NCI-H2196 (cell line): Measurements from ENCODE around the gene TRA2A.
A peak's percentile ranks its signal among the peaks of the same experiment; 100 is the strongest.

Experiments used
- DNase-seq: peaks from one replicate; lab custom pipeline; 2025; ENCODE audit not compliant: unreplicated experiment; lab: John Stamatoyannopoulos, UW

TRA2A gene

GRCh38 chr7:23471106-23471859, 60.5 kb downstream of the TRA2A start:
- peak; percentile 89 for DNase-seq

- peak; percentile 92 for DNase-seq
Observed at GRCh38 chr7:23470330-23471105, 61.3 kb downstream of the TRA2A start, which contains the start of gene IGF2BP3. Gene IGF2BP3, minus strand, starts transcription at chr7:23470491. Its CDS starts 381 bp downstream, at chr7:23470110.

GRCh38 chr7:23469961-23470250, 61.9 kb downstream of the TRA2A start:
- DNase-seq = no peak

GRCh38 chr7:23469150-23469960, 62.4 kb downstream of the TRA2A start:
- DNase-seq = no peak

GRCh38 chr7:23468526-23469149, 63.1 kb downstream of the TRA2A start:
- no peak for DNase-seq

- no peak for DNase-seq
Observed at GRCh38 chr7:23467806-23468525, 63.8 kb downstream of the TRA2A start.

- DNase-seq = no peak
Observed at GRCh38 chr7:23467291-23467805, 64.4 kb downstream of the TRA2A start.

- peak; percentile 41 for DNase-seq
Observed at GRCh38 chr7:23462846-23463245, 68.9 kb downstream of the TRA2A start.

GRCh38 chr7:23458044-23458443, 73.7 kb downstream of the TRA2A start:
- DNase-seq = no peak

GRCh38 chr7:23456093-23456492, 75.7 kb downstream of the TRA2A start:
- DNase-seq = no peak

- no peak for DNase-seq
Observed at GRCh38 chr7:23454881-23455526, 76.8 kb downstream of the TRA2A start.
